K562 (cell line): ENCODE data around the gene UBR3. TPM values are rescaled to one million over a fixed set of nuclear protein-coding genes. Genes with fewer than 3 reads are reported as not detected.
A peak's percentile ranks its signal among the peaks of the same experiment; 100 is the strongest.

Experiments used
- CTBP1 ChIP-seq: fragments of 450-650 bp; IDR thresholded peaks from 2 replicates; pipeline ENCODE4 v1.6.1; 2016; ENCODE audit warnings: borderline replicate concordance
- EP400 ChIP-seq: fragments of 450-650 bp; IDR thresholded peaks from 2 replicates; pipeline ENCODE4 v1.6.1; 2017; ENCODE audit warnings: antibody characterized with exemption, mild to moderate bottlenecking, moderate library complexity
- JUND ChIP-seq, 2 experiments: IDR thresholded peaks; 2 replicates in 1 of 2; 3 replicates in 1 of 2; pipeline ENCODE4 v1.6.1; 2011; ENCODE audit warnings: borderline replicate concordance in 2 of 2, low read depth in 2 of 2, low read length in 2 of 2, improper control_type of control experiment in 1 of 2, missing biosample characterization in 1 of 2, missing genetic modification characterization in 1 of 2, missing genetic modification reagents in 1 of 2
- POU5F1 ChIP-seq: fragments of 150-350 bp; IDR thresholded peaks from 2 replicates; pipeline ENCODE4 v1.6.1; 2014; ENCODE audit warnings: borderline replicate concordance, low read length, low read depth, mild to moderate bottlenecking; ENCODE audit not compliant: partially characterized antibody
- RBM25 ChIP-seq: fragments of 200-400 bp; formaldehyde crosslinking; IDR thresholded peaks from 2 replicates; pipeline ENCODE4 v1.6.1; 2018; ENCODE audit warnings: low read length, low read depth, moderate library complexity; ENCODE audit not compliant: severe bottlenecking
- RNF219 ChIP-seq: fragments of 250-450 bp; sonication (Bioruptor Pico); IDR thresholded peaks from 2 replicates; pipeline ENCODE4 v1.5.0; 2022; ENCODE audit warnings: mild to moderate bottlenecking
- TAF1 ChIP-seq: IDR thresholded peaks from 2 replicates; pipeline ENCODE4 v1.6.1; 2011; ENCODE audit warnings: mild to moderate bottlenecking, low read length, moderate library complexity; ENCODE audit not compliant: insufficient read depth, control insufficient read depth, severe bottlenecking; ENCODE audit errors: extremely low read depth
- ZNF239 ChIP-seq: fragments of 250-450 bp; sonication (Bioruptor Pico); IDR thresholded peaks from 2 replicates; pipeline ENCODE4 v1.4.0; 2020; ENCODE audit warnings: mild to moderate bottlenecking
- ZNF3 ChIP-seq: fragments of 250-450 bp; sonication (Bioruptor Pico); IDR thresholded peaks from 2 replicates; pipeline ENCODE4 v1.5.0; 2021; ENCODE audit warnings: mild to moderate bottlenecking, moderate library complexity
- ZNF354B ChIP-seq: fragments of 250-450 bp; sonication (Bioruptor Pico); IDR thresholded peaks from 2 replicates; pipeline ENCODE4 v1.4.0; 2020
- ZNF384 ChIP-seq: IDR thresholded peaks from 2 replicates; pipeline ENCODE4 v1.6.1; 2012; ENCODE audit warnings: low read depth, low read length, improper control_type of control experiment
- ZNF583 ChIP-seq: fragments of 250-450 bp; sonication (Bioruptor Pico); IDR thresholded peaks from 2 replicates; pipeline ENCODE4 v1.4.0; 2020
- ZNF584 ChIP-seq: fragments of 200-800 bp; sonication (Bioruptor generic); IDR thresholded peaks from 2 replicates; pipeline ENCODE4 v1.6.1; 2016; ENCODE audit warnings: low read depth, mild to moderate bottlenecking, missing genetic modification characterization, missing compliant biosample characterization
- polyA plus RNA-seq, 8 experiments: library from polyadenylated mRNA; depleted of rRNA in 4 of 8; stranded (reverse) in 5 of 8; unstranded in 3 of 8; fragments of >200 nt; fragmentation: Nextera tagmentation in 2 of 8; fragmentation: Illumina TruSeq in 1 of 8; extraction: Ambion mirVana in 2 of 8; extraction: Trizol in 1 of 8; gene quantifications; 2 replicates each; pipeline versions ENCODE4 v1.2.1 to v1.2.3, GENCODE V29; 2011 to 2014; ENCODE audit warnings: inconsistent platforms in 1 of 8, missing spikeins in 1 of 8
- total RNA-seq, 7 experiments: library from RNA; depleted of rRNA in 6 of 7; stranded (reverse); fragments of >200 nt in 6 of 7; fragmentation: Illumina TruSeq in 2 of 7; extraction: Trizol in 2 of 7; gene quantifications; 2 replicates each; pipeline versions ENCODE4 v1.2.1 to v1.2.3, GENCODE V29; 2011 to 2021; ENCODE audit warnings: low replicate concordance in 1 of 7
- TF ChIP-seq, protein P1 (sequence below): sonication (generic); formaldehyde crosslinking; IDR thresholded peaks from 2 replicates; pipeline ENCODE4 v1.8.0; 2023; ENCODE audit warnings: mild to moderate bottlenecking, missing genetic modification reagents
- TF ChIP-seq, protein P2 (sequence below): fragments of 250-450 bp; sonication (Bioruptor Pico); IDR thresholded peaks from 2 replicates; pipeline ENCODE4 v1.8.0; 2022; ENCODE audit warnings: inconsistent platforms, mild to moderate bottlenecking, moderate library complexity, borderline replicate concordance
- TF ChIP-seq, protein P3 (sequence below): fragments of 250-450 bp; sonication (Bioruptor Pico); IDR thresholded peaks from 2 replicates; pipeline ENCODE4 v1.4.0; 2020; ENCODE audit warnings: mild to moderate bottlenecking

Gene UBR3
- total and polyA plus RNA-seq, 9 of the 15 experiments (the other 6 are each of a cell fraction or from before 2014, with no cell fraction given) = 14.4 to 63.5 (median 40.4) TPM

- TF ChIP-seq RBM25 (no peak), CTBP1 (peak; percentile 70; the same call in 1 of the 2 replicates), ZNF239 (CRISPR knock-in tag) (no peak), RNF219 (CRISPR knock-in tag) (no peak), ZNF584 (CRISPR knock-in tag) (peak; percentile 95), ZNF583 (CRISPR knock-in tag) (no peak), JUND (IDR thresholded peaks at IDR 0.05; ENCODE audit: borderline replicate concordance, low read depth, low read length) (no peak; the same call in 1 of the 2 replicates), JUND (tag; IDR thresholded peaks at IDR 0.05; ENCODE audit: borderline replicate concordance, low read depth, low read length) (peak; percentile 42; the same call in 2 of the 3 replicates), TAF1 (no peak), ZNF3 (CRISPR knock-in tag) (no peak), ZNF354B (no peak), ZNF384 (no peak), POU5F1 (no peak), EP400 (peak; percentile 65)
- TF ChIP-seq, protein P1, sequence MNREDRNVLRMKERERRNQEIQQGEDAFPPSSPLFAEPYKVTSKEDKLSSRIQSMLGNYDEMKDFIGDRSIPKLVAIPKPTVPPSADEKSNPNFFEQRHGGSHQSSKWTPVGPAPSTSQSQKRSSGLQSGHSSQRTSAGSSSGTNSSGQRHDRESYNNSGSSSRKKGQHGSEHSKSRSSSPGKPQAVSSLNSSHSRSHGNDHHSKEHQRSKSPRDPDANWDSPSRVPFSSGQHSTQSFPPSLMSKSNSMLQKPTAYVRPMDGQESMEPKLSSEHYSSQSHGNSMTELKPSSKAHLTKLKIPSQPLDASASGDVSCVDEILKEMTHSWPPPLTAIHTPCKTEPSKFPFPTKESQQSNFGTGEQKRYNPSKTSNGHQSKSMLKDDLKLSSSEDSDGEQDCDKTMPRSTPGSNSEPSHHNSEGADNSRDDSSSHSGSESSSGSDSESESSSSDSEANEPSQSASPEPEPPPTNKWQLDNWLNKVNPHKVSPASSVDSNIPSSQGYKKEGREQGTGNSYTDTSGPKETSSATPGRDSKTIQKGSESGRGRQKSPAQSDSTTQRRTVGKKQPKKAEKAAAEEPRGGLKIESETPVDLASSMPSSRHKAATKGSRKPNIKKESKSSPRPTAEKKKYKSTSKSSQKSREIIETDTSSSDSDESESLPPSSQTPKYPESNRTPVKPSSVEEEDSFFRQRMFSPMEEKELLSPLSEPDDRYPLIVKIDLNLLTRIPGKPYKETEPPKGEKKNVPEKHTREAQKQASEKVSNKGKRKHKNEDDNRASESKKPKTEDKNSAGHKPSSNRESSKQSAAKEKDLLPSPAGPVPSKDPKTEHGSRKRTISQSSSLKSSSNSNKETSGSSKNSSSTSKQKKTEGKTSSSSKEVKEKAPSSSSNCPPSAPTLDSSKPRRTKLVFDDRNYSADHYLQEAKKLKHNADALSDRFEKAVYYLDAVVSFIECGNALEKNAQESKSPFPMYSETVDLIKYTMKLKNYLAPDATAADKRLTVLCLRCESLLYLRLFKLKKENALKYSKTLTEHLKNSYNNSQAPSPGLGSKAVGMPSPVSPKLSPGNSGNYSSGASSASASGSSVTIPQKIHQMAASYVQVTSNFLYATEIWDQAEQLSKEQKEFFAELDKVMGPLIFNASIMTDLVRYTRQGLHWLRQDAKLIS (CRISPR knock-in tag) = no peak
- TF ChIP-seq, protein P2, sequence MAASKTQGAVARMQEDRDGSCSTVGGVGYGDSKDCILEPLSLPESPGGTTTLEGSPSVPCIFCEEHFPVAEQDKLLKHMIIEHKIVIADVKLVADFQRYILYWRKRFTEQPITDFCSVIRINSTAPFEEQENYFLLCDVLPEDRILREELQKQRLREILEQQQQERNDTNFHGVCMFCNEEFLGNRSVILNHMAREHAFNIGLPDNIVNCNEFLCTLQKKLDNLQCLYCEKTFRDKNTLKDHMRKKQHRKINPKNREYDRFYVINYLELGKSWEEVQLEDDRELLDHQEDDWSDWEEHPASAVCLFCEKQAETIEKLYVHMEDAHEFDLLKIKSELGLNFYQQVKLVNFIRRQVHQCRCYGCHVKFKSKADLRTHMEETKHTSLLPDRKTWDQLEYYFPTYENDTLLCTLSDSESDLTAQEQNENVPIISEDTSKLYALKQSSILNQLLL = no peak
- TF ChIP-seq, protein P3, sequence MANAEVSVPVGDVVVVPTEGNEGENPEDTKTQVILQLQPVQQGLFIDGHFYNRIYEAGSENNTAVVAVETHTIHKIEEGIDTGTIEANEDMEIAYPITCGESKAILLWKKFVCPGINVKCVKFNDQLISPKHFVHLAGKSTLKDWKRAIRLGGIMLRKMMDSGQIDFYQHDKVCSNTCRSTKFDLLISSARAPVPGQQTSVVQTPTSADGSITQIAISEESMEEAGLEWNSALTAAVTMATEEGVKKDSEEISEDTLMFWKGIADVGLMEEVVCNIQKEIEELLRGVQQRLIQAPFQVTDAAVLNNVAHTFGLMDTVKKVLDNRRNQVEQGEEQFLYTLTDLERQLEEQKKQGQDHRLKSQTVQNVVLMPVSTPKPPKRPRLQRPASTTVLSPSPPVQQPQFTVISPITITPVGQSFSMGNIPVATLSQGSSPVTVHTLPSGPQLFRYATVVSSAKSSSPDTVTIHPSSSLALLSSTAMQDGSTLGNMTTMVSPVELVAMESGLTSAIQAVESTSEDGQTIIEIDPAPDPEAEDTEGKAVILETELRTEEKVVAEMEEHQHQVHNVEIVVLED (CRISPR knock-in tag) = no peak
Measured at GRCh38 chr2:170084820-170085491, 257.7 kb downstream of the UBR3 start (continued).
